ENCODE measurements around the gene PINLYP. TPM values are rescaled to one million over a fixed set of nuclear protein-coding genes. Genes with fewer than 3 reads are reported as not detected.

PINLYP gene
- total and polyA plus RNA-seq, 9 of the 15 experiments (the other 6 are each of a cell fraction or from before 2014, with no cell fraction given) = 1.00 to 6.7 (median 2.2) TPM

DNA sequence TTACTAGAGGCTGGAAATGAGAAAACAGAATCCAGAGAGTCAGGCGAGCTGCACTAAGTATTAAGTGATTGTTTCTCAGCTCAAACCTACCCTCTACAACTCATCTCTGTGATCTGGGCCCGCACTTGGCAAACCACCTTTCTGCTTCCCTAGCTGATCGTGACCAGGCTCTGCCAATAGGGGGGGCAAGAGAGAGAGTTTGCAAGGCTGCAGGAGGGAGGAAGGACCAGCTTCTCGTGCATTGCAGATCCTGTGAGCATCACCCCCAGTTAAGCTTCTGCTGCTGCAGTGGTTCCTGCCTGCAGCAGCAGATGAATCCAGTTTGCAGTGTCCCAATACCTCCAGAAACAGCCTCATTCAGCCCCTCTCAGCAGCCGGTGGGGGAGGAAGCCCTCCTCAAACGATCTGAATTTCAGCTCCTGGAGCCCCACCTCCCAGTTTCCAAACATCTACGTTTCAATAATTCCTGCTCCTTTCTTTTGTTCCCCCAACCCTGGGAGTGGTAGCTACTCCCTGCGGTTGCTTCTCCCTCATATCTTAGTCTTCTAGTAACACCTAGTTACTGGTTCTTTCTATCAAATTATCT is 20.3 kb upstream of the PINLYP start (continued):
- TF ChIP-seq, protein P1, sequence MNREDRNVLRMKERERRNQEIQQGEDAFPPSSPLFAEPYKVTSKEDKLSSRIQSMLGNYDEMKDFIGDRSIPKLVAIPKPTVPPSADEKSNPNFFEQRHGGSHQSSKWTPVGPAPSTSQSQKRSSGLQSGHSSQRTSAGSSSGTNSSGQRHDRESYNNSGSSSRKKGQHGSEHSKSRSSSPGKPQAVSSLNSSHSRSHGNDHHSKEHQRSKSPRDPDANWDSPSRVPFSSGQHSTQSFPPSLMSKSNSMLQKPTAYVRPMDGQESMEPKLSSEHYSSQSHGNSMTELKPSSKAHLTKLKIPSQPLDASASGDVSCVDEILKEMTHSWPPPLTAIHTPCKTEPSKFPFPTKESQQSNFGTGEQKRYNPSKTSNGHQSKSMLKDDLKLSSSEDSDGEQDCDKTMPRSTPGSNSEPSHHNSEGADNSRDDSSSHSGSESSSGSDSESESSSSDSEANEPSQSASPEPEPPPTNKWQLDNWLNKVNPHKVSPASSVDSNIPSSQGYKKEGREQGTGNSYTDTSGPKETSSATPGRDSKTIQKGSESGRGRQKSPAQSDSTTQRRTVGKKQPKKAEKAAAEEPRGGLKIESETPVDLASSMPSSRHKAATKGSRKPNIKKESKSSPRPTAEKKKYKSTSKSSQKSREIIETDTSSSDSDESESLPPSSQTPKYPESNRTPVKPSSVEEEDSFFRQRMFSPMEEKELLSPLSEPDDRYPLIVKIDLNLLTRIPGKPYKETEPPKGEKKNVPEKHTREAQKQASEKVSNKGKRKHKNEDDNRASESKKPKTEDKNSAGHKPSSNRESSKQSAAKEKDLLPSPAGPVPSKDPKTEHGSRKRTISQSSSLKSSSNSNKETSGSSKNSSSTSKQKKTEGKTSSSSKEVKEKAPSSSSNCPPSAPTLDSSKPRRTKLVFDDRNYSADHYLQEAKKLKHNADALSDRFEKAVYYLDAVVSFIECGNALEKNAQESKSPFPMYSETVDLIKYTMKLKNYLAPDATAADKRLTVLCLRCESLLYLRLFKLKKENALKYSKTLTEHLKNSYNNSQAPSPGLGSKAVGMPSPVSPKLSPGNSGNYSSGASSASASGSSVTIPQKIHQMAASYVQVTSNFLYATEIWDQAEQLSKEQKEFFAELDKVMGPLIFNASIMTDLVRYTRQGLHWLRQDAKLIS (CRISPR knock-in tag; IDR thresholded peaks at IDR 0.05) = no peak
- TF ChIP-seq ZNF586 (CRISPR knock-in tag; conservative IDR thresholded peaks at IDR 0.05) (no peak), GATAD2A (IDR thresholded peaks at IDR 0.05) (no peak)
- TF ChIP-seq, protein P2, sequence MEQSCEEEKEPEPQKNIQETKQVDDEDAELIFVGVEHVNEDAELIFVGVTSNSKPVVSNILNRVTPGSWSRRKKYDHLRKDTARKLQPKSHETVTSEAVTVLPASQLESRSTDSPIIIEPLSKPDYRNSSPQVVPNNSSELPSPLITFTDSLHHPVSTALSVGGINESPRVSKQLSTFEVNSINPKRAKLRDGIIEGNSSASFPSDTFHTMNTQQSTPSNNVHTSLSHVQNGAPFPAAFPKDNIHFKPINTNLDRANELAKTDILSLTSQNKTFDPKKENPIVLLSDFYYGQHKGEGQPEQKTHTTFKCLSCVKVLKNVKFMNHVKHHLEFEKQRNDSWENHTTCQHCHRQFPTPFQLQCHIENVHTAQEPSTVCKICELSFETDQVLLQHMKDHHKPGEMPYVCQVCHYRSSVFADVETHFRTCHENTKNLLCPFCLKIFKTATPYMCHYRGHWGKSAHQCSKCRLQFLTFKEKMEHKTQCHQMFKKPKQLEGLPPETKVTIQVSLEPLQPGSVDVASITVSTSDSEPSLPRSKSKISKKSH (CRISPR knock-in tag; IDR thresholded peaks at IDR 0.05) = no peak

DNA sequence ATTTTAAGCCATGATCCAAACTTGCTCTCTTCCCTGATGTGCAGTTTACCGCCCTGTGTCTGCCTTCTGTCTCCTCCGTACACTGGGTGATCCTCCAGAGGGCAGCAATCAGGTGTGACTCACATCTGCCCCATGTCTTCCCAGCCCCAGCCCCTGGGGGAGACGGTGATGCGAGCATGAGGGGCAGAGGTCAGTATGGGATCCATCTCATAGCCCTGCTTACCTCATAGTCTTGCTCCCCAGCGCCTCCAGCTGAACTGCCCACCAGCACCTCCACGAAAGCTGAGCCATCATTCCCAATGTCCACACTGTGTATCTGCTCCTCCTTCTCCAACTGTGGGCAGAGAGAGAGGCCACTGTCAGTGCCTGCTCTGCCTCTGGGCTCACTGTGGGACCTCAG is 14.9 kb upstream of the PINLYP start:
- ATAC-seq = peak; percentile 97
- no peak for TF ChIP-seq RBM34 (IDR thresholded peaks at IDR 0.05; ENCODE audit: borderline replicate concordance, insufficient read depth, low read length)
- no peak for TF ChIP-seq SMARCB1 (IDR thresholded peaks at IDR 0.05; ENCODE audit: insufficient read length, low read depth)
- TF ChIP-seq, protein P3, sequence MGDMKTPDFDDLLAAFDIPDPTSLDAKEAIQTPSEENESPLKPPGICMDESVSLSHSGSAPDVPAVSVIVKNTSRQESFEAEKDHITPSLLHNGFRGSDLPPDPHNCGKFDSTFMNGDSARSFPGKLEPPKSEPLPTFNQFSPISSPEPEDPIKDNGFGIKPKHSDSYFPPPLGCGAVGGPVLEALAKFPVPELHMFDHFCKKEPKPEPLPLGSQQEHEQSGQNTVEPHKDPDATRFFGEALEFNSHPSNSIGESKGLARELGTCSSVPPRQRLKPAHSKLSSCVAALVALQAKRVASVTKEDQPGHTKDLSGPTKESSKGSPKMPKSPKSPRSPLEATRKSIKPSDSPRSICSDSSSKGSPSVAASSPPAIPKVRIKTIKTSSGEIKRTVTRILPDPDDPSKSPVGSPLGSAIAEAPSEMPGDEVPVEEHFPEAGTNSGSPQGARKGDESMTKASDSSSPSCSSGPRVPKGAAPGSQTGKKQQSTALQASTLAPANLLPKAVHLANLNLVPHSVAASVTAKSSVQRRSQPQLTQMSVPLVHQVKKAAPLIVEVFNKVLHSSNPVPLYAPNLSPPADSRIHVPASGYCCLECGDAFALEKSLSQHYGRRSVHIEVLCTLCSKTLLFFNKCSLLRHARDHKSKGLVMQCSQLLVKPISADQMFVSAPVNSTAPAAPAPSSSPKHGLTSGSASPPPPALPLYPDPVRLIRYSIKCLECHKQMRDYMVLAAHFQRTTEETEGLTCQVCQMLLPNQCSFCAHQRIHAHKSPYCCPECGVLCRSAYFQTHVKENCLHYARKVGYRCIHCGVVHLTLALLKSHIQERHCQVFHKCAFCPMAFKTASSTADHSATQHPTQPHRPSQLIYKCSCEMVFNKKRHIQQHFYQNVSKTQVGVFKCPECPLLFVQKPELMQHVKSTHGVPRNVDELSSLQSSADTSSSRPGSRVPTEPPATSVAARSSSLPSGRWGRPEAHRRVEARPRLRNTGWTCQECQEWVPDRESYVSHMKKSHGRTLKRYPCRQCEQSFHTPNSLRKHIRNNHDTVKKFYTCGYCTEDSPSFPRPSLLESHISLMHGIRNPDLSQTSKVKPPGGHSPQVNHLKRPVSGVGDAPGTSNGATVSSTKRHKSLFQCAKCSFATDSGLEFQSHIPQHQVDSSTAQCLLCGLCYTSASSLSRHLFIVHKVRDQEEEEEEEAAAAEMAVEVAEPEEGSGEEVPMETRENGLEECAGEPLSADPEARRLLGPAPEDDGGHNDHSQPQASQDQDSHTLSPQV (IDR thresholded peaks at IDR 0.05) = no peak
- TF ChIP-seq FOSL1 (tag; conservative IDR thresholded peaks at IDR 0.05) = peak; percentile 55
- TF ChIP-seq ZNF274 (IDR thresholded peaks at IDR 0.05; ENCODE audit: borderline replicate concordance, low read depth, low read length) = no peak

More for the DNA sequence above, 14.9 kb upstream of the PINLYP start:
- H3K4me1 ChIP-seq (replicated peaks in 1 of 2; ENCODE audit: control insufficient read depth in 2 of 2, insufficient read depth in 2 of 2, low read length in 2 of 2) = peaks cover 3 to 4% of the 10 kb centered on the region in 2 experiments; a peak in 4 of 5 replicates
- H3K79me2 ChIP-seq (ENCODE audit: control insufficient read depth, insufficient read depth, low read length) = no peaks in the 10 kb centered on the region
- no peak overlapping the region for H2AFZ ChIP-seq (ENCODE audit: low read depth, low read length)
- peak overlapping the region; percentile 2; the same call in 1 of the 2 replicates for H3K4me2 ChIP-seq (ENCODE audit: insufficient read depth, low read length)
- H3K9me3 ChIP-seq (replicated peaks; ENCODE audit: control insufficient read depth, insufficient read depth, low read depth, low read length) = no peaks in the 10 kb centered on the region
- H3K4me3 ChIP-seq = no peak overlapping the region
- in situ Hi-C loops (cut with MboI) (no loop called here), intact Hi-C loops (cut with micrococcal nuclease) (no loop called here)
- H3K9ac ChIP-seq (ENCODE audit: insufficient read depth in 1 of 2, low read depth in 2 of 2, low read length in 2 of 2) = peak overlapping the region in 1 of 2 experiments; percentile 48; a peak in 1 of 4 replicates
- DNase-seq (ENCODE audit: extremely low read depth in 1 of 4, low spot score in 3 of 4) (peak; percentile 61 to 73 (median 69)), FAIRE-seq (peak; percentile 79)
- H3K36me3 ChIP-seq (ENCODE audit: control insufficient read depth, insufficient read depth, low read length) = peaks cover 49% of the 10 kb centered on the region; the same call in 2 of the 3 replicates
- no peaks in the 10 kb centered on the region for H3K27me3 ChIP-seq (ENCODE audit: control insufficient read depth in 2 of 2, insufficient read depth in 2 of 2, low read length in 2 of 2)
- no peaks in the 10 kb centered on the region; the same call in 1 of the 2 replicates for H4K20me1 ChIP-seq (replicated peaks; ENCODE audit: control insufficient read depth, insufficient read depth, low read length)
- no peaks in the 10 kb centered on the region for H3K9me1 ChIP-seq (ENCODE audit: control insufficient read depth, insufficient read depth, low read length)
- peak overlapping the region; percentile 18; the same call in 1 of the 3 replicates for H3K27ac ChIP-seq (ENCODE audit: extremely low read depth, low read depth, low read length)
- no TSS peak for BruUV-seq (replicated peaks)
- 38% methylated on average over 6 of the region's 6 CpGs for WGBS (ENCODE audit: insufficient coverage, low coverage, missing lambda C conversion rate)
- POLR2A ChIA-PET = interaction anchor here (0.6 to 3.6 kb wide), 2 partner anchors 11 to 159 kb away, joined by 3 to 19 read pairs; no protein-coding TSS in a partner anchor
- CTCF ChIA-PET (ENCODE audit: low intra/inter-chr PET ratio) = no interaction called here

Data from K562 (cell line).